GM18508 (cell line): ENCODE results near the gene SERPINA6.
"Not testable (repeated sequence)": the region's sequence is repeated elsewhere in the genome, so short reads cannot be mapped to it uniquely, and the experiment has no call there.

ENCODE experiments used
- ATAC-seq: cut with Tn5 transposase; IDR thresholded peaks from one replicate; pipeline ENCODE4 v1.9.1; 2021; ENCODE audit warnings: moderate number of reproducible peaks; ENCODE audit not compliant: insufficient read depth, unreplicated experiment

SERPINA6 gene, protein sequence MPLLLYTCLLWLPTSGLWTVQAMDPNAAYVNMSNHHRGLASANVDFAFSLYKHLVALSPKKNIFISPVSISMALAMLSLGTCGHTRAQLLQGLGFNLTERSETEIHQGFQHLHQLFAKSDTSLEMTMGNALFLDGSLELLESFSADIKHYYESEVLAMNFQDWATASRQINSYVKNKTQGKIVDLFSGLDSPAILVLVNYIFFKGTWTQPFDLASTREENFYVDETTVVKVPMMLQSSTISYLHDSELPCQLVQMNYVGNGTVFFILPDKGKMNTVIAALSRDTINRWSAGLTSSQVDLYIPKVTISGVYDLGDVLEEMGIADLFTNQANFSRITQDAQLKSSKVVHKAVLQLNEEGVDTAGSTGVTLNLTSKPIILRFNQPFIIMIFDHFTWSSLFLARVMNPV

GRCh38 chr14:94322648-94323570 lies at the start of gene SERPINA6:
Gene SERPINA6 (minus strand): TSS chr14:94323336. CDS start chr14:94314648, 8,688 bp downstream.
- no peak for ATAC-seq

DNA sequence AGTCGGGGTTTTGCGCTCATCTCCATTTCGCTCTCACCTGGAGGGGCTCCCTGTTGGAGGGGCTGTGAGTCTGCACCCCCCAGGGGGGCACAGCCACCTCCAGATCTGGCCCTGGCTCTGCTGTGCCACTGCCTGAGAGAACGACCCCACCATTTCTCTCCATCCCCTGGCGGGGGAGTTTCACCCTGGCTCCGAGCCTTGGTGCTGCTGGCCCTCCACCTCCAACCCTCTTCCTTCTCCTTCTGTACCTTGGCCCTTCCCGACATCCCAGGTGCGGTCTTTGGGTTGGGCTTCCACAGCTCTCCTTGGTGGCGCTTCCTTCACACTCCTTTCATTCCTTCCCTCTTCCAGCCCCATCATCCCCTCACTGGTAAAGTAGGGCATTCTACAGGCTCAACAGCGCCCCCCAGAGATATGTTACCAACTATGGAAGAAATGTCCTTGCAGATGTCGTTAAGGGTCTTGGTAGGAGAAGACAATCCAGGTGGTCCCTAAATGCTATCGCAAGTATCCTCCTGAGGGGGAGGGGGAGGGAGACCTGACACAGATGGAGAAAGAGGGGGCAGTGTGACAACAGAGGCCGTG lies 49.0 kb upstream of the SERPINA6 start:
- no peak for ATAC-seq

GRCh38 chr14:94370524-94370910 lies 47.4 kb upstream of the SERPINA6 start:
- ATAC-seq, result no peak

DNA sequence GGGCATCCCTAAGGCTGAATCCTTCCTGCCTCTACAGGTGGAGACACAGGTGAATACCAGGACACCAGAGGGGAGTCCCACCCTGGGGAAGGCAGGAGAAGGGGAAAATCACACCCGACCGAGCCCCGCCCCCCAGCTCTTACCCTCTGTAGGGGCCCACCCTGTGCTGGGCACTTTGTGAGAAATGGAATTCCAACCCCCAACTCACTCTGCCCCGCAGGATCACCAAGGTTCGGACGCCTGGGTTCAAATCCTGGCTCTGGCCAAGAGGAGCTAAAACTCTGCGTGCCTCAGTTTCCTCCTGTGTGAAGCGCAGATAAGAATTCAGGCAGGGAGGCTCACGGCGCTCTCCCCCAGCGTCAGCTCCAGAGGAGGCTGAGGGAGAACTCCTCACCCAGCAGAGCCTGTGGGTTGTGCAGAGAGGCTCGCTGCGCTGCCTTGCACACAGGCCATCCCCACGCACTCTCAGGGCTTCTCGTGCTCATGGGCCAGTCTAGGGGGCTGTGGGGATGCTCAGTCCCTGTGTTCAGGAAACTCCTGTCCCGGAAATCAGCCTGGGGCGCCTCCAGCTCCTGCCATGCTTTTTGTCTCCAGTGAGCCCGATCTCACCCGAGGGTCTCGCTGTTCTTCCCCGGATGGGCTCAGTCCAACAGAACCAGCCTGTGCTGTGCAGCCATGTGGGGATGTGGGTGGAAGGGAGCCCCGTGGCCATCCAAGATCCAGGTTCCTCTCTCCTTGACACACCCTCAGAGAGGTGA lies 46.8 kb upstream of the SERPINA6 start:
- not testable (repeated sequence) for ATAC-seq

DNA sequence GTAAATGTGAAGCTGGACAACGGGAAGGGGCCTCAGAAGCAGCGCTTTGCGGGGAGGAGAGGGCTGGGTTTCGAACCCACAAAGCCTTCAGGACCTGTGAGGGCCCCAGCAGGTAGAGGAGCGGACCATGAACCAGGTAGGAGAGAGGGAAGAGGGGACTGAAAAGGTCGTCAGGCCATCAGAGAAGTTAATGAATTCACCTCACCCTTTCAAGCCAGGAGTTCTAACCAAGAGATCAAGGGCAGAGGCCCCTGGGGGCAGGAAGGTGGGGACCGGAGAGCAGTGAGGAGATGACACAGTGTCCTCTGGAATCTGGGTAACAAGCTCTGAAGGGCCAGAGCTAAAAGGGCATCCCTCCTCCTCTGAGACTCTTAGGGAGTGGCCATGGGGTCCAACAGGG lies 45.8 kb upstream of the SERPINA6 start:
- ATAC-seq, result no peak

GRCh38 chr14:94368243-94368590 lies 45.1 kb upstream of the SERPINA6 start:
- no peak for ATAC-seq

DNA sequence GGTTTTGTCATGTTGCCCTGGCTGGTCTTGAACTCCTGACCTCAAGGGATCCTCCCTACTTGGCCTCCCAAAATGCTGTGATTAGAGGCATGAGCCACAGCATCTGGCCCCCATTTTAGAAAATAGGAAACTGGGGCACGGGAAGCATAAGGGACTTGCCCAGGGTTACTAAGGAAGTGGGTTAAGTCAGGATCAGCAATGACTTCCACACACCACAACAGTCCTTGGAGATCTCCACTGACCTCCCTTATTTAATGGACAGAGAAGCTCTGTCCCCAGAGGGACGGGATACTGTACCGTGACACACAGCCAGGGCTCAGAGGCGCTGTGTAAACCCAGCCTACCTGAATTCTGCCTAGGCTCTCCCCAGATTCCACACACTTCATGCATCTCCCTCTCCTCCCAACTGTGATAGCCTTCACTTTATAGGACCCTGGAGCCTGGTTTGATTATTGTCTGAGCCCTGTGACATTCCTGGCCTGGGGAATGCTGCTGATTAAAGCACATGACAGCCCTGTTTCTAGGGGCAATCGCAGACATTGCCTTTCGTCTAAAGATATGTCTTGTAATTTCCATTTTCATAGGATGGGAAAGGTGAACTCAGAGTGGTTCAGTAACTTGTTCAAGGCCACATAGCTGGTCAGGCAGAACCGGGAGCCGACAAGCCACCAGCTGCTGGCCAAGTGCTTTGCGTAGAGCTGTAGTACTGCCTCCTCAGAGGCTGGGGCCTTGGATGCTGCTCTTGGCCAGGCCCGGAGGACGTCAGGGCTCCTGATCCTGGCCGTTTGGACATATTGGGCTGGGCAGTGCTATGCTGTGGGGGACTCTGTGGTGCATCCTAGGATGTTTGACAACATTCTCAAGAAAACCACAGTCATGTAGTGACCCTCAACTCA lies 44.5 kb upstream of the SERPINA6 start:
- no peak for ATAC-seq

GRCh38 chr14:94366146-94366915 lies 43.2 kb upstream of the SERPINA6 start, which contains the start of gene SERPINA2:
Gene SERPINA2 (minus strand): TSS chr14:94366698.
- ATAC-seq, result no peak

- no peak for ATAC-seq
These were observed 42.5 kb upstream of the SERPINA6 start for GRCh38 chr14:94365624-94366023.

- ATAC-seq, result no peak
These were observed 41.8 kb upstream of the SERPINA6 start for GRCh38 chr14:94364964-94365363.

DNA sequence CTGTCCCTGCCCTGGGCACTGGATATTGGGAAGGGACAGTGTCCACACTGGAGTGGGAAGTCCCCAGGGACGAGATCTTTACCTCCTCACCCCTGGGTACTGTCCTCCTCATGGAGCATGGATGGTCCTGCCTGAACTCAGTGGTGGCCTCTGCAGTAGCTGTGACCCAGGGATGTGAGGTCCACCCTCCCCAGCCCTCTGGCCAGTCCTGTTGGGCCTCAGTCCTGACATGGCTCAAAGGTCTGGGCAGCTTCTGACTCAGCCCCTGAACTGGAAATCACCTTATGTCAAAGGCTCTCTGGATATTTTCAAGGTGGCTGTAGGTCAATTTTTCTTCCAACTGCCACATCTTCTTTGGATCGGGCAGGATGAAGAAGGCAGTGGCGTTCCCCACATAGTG lies 40.9 kb upstream of the SERPINA6 start:
- ATAC-seq, result no peak

DNA sequence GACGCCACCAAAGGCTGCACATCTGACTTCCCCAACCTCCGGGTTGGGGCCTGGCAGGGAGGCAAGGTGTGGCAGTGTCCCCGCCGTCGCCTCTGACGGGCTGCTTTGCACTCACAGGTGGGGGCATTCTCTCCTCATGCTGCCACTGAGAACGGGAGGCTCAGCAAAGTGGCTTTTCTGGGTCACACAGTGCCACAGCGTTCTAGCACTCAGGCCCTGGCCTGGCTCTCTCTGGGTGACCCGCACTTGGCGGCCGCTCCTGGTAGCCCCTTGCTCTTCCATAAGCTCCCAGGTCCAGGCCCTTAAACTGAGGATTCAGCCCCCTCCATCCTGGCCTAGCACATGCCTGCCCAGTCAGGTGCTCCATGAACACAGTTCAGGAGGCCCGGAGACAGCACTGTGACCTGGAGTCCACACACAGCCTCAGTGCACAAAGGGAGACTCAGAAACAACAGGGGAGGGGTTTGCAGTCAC lies 40.1 kb upstream of the SERPINA6 start:
- ATAC-seq, result no peak

GRCh38 chr14:94362614-94363133 lies 39.5 kb upstream of the SERPINA6 start:
- ATAC-seq, result no peak

GRCh38 chr14:94361682-94362081 lies 38.5 kb upstream of the SERPINA6 start:
- no peak for ATAC-seq

GRCh38 chr14:94360945-94361565 lies 37.9 kb upstream of the SERPINA6 start:
- no peak for ATAC-seq

DNA sequence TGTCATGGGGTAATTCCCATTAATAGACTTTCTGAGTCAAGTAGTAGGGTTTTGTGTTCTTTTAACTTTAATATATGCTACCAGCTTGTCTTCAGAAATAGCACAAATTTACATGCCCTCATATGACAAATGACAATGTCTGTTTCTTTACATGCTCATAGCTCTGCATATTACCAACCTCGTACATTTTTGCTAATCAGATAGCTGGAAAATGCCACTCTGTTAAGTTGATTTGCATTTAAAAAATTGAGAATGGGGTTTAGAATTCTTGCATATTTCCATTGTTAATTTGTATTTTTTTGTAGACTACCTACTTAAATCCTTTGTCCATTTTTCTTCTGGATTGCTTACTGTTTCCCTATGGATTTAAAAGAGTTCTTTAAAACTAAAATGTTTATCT lies 34.0 kb upstream of the SERPINA6 start:
- ATAC-seq, result no peak

GRCh38 chr14:94356379-94357056 lies 33.4 kb upstream of the SERPINA6 start:
- ATAC-seq, result no peak
